COR-L47 (cell line): ENCODE measurements around the gene TIPIN.
"Not testable (repeated sequence)": the region's sequence is repeated elsewhere in the genome, so short reads cannot be mapped to it uniquely, and the experiment has no call there.

ENCODE experiments used
- DNase-seq: peaks from one replicate; lab custom pipeline; 2025; lab: John Stamatoyannopoulos, UW

TIPIN gene

GRCh38 chr15:66356359-66357236, at the start of gene TIPIN:
TSS of gene TIPIN (minus strand) at chr15:66356685. CDS start at chr15:66352947, 3,738 bp downstream.
- DNase-seq: peak; percentile 95

GRCh38 chr15:66405615-66406014, 49.1 kb upstream of the TIPIN start:
- DNase-seq: no peak

- no peak for DNase-seq
These were observed 48.5 kb upstream of the TIPIN start for GRCh38 chr15:66405007-66405406.

GRCh38 chr15:66404532-66404931, 48.0 kb upstream of the TIPIN start:
- no peak for DNase-seq

GRCh38 chr15:66404122-66404521, 47.6 kb upstream of the TIPIN start:
- DNase-seq: no peak

- no peak for DNase-seq
These were observed 46.8 kb upstream of the TIPIN start for GRCh38 chr15:66403323-66403722.

GRCh38 chr15:66402761-66403284, 46.3 kb upstream of the TIPIN start:
- no peak for DNase-seq

- DNase-seq: no peak
These were observed 44.9 kb upstream of the TIPIN start for GRCh38 chr15:66401130-66402021.

GRCh38 chr15:66400351-66400774, 43.9 kb upstream of the TIPIN start:
- no peak for DNase-seq

- DNase-seq: no peak
These were observed 42.8 kb upstream of the TIPIN start for GRCh38 chr15:66399276-66399675.

- DNase-seq: no peak
These were observed 38.4 kb upstream of the TIPIN start for GRCh38 chr15:66394915-66395314.

GRCh38 chr15:66394472-66394871, 38.0 kb upstream of the TIPIN start:
- DNase-seq: no peak

- not testable (repeated sequence) for DNase-seq
These were observed 36.6 kb upstream of the TIPIN start for GRCh38 chr15:66393037-66393436.

- no peak for DNase-seq
These were observed 34.2 kb upstream of the TIPIN start for GRCh38 chr15:66390678-66391077.

GRCh38 chr15:66389859-66390381, 33.4 kb upstream of the TIPIN start:
- DNase-seq: no peak

- no peak for DNase-seq
These were observed 32.8 kb upstream of the TIPIN start for GRCh38 chr15:66389098-66389858.

GRCh38 chr15:66388576-66388975, 32.1 kb upstream of the TIPIN start:
- no peak for DNase-seq

GRCh38 chr15:66388043-66388363, 31.5 kb upstream of the TIPIN start:
- no peak for DNase-seq

- DNase-seq: peak; percentile 32
These were observed 30.9 kb upstream of the TIPIN start for GRCh38 chr15:66387163-66388042.
